Breast epithelium (tissue), 4 donors: ENCODE results near the gene BICC1. TPM values are rescaled to one million over a fixed set of nuclear protein-coding genes. Genes with fewer than 3 reads are reported as not detected.

Source experiments
- DNase-seq, 2 donors: peaks; one replicate each; pipeline ENCODE4 v3.0.0-alpha.2; 2019; ENCODE audit warnings: low spot score in 2 of 2
- H3K27ac ChIP-seq, 2 donors: fragments of 200-600 bp; sonication (generic) in 1 of 2; one replicate each; pipeline ENCODE4 v1.5.1; 2016 to 2019; ENCODE audit warnings: mild to moderate bottlenecking in 1 of 2
- H3K27me3 ChIP-seq, 2 donors: fragments of 200-600 bp; sonication (generic) in 1 of 2; one replicate each; pipeline versions ENCODE4 v1.5.1 to v1.6.0; 2017 to 2019; ENCODE audit warnings: control low read depth in 1 of 2, mild to moderate bottlenecking in 1 of 2
- H3K36me3 ChIP-seq: fragments of 200-600 bp; one replicate; pipeline ENCODE4 v1.5.1; 2019
- H3K4me1 ChIP-seq, 2 donors: fragments of 200-600 bp; sonication (generic); one replicate each; pipeline ENCODE4 v1.5.1; 2016 to 2019; ENCODE audit warnings: control low read depth in 1 of 2
- H3K4me3 ChIP-seq, 3 donors: fragments of 200-600 bp; sonication (generic); 1 replicate in 2 of 3; 2 replicates in 1 of 3; pipeline ENCODE4 v1.5.1; 2016 to 2019; ENCODE audit warnings: mild to moderate bottlenecking in 3 of 3, moderate library complexity in 2 of 3
- H3K9me3 ChIP-seq, 2 donors: fragments of 200-600 bp; sonication (generic) in 1 of 2; one replicate each; pipeline ENCODE4 v1.5.1; 2016 to 2019; ENCODE audit warnings: control low read depth in 1 of 2
- POLR2A ChIP-seq: fragments of 450-650 bp; IDR thresholded peaks from one replicate; pipeline ENCODE4 v1.6.1; 2016; ENCODE audit warnings: antibody characterized with exemption, mild to moderate bottlenecking, moderate library complexity
- POLR2AphosphoS5 ChIP-seq, 3 donors: sonication (generic); formaldehyde crosslinking; IDR thresholded peaks; one replicate each; pipeline ENCODE4 v1.6.1; 2017; ENCODE audit warnings: antibody characterized with exemption in 3 of 3
- intact Hi-C: fragments of 100-400 bp; cut with DNase I; formaldehyde crosslinking; loops from one replicate; pipeline ENCODE4 v1.15.1; 2023; ENCODE audit warnings: low total_unique reads
- total RNA-seq, 3 donors: library from RNA; depleted of rRNA; stranded (reverse); fragments of >200 nt; gene quantifications; one replicate each; pipeline ENCODE4 v1.1.0, GENCODE V29; 2016
- TF ChIP-seq, protein P1 (sequence below), 3 donors: fragments of 450-650 bp; IDR thresholded peaks; one replicate each; pipeline ENCODE4 v1.5.1; 2016 to 2017; ENCODE audit warnings: antibody characterized with exemption in 3 of 3, mild to moderate bottlenecking in 3 of 3, moderate library complexity in 3 of 3

Gene BICC1
- total RNA-seq, 3 donors from 2014 or later: 24.3 to 35.5 (median 26.2) TPM

DNA sequence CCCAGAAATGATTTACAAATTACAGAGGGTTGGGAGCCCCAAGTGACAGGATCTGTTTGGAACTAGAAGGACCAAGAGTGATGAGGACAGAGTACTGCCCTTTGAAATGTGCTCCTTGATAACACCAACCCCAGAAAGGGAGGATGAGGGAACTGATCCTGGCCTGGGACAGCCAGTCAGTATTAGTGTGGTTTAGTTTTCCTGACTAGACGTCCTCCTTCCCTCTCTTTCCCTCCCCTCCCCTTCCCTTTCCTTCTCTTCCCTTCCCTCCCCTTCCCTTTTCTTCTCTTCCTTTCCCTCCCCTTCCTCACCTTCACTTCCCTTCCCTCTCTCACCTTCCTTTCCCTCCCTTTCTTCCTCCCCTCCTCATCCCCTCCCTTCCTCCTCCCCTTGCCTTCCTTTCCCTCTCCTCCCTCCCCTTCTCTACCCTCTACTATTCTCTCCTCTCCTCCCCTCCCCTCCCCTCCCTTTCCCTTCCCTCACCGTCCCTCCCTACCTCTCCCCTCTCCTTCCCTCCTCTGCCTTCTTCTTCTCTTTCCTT, 31.0 kb upstream of the BICC1 start:
- no peak for DNase-seq
- intact Hi-C loops: no loop called here
- Histone ChIP-seq H3K27ac (no peak overlapping the region), H3K27me3 (no peaks in the 10 kb centered on the region), H3K4me3 (no peak overlapping the region), H3K9me3 (no peaks in the 10 kb centered on the region), H3K36me3 (no peaks in the 10 kb centered on the region), H3K4me1 (no peaks in the 10 kb centered on the region)
- TF ChIP-seq POLR2AphosphoS5 (IDR thresholded peaks at IDR 0.05) (no peak), POLR2A (no peak)
- TF ChIP-seq, protein P1, sequence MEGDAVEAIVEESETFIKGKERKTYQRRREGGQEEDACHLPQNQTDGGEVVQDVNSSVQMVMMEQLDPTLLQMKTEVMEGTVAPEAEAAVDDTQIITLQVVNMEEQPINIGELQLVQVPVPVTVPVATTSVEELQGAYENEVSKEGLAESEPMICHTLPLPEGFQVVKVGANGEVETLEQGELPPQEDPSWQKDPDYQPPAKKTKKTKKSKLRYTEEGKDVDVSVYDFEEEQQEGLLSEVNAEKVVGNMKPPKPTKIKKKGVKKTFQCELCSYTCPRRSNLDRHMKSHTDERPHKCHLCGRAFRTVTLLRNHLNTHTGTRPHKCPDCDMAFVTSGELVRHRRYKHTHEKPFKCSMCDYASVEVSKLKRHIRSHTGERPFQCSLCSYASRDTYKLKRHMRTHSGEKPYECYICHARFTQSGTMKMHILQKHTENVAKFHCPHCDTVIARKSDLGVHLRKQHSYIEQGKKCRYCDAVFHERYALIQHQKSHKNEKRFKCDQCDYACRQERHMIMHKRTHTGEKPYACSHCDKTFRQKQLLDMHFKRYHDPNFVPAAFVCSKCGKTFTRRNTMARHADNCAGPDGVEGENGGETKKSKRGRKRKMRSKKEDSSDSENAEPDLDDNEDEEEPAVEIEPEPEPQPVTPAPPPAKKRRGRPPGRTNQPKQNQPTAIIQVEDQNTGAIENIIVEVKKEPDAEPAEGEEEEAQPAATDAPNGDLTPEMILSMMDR (IDR thresholded peaks at IDR 0.05): no peak

DNA sequence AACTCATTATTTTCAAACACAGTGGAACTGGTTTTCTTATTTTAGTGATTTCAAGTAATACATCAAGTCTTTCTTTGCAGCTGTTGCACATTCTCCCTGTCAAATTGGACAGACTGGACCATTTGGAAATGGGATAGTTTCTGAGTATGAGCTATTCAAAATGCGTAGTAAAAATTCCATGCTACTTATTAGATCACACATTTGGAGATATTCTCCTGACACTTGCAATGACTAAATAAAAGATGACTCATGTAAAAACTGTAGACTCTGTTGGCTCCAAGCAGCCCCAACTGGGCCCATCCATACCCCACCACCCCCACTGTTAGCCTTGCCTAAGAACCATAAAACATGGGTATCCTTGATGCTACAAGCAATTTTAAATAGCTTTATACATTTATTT, 25.9 kb upstream of the BICC1 start:
- no peak overlapping the region for H3K27ac ChIP-seq
- intact Hi-C loops: no loop called here
- DNase-seq: no peak
- H3K4me1 ChIP-seq: no peaks in the 10 kb centered on the region
- no peaks in the 10 kb centered on the region for H3K9me3 ChIP-seq
- TF ChIP-seq, protein P1 (IDR thresholded peaks at IDR 0.05): no peak
- TF ChIP-seq POLR2AphosphoS5 (IDR thresholded peaks at IDR 0.05): no peak
- no peak for TF ChIP-seq POLR2A
- H3K4me3 ChIP-seq: no peak overlapping the region
- no peaks in the 10 kb centered on the region for H3K27me3 ChIP-seq
- H3K36me3 ChIP-seq: no peaks in the 10 kb centered on the region

DNA sequence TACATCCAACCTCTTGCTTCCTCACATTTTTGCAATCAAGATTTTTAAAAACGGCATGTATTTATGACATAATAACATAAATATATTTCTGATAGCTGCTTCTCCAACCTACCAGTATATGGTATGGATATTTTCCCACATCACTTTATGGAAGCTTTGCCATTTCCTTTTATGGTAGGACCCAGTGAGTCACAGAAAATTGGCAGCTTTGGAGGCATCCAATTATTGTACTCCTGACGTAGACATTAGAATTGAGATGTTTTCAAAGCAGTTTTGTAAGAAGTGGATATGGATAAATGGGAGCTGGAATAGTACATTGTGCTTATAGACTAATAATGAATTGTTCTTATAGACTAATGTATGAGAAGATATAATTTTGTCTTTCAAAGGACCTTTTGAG, 23.8 kb upstream of the BICC1 start:
- Histone ChIP-seq H3K4me3 (no peak overlapping the region), H3K4me1 (no peaks in the 10 kb centered on the region), H3K27me3 (no peaks in the 10 kb centered on the region), H3K27ac (no peak overlapping the region), H3K9me3 (no peaks in the 10 kb centered on the region), H3K36me3 (no peaks in the 10 kb centered on the region)
- no peak for DNase-seq
- TF ChIP-seq POLR2A (no peak), POLR2AphosphoS5 (IDR thresholded peaks at IDR 0.05) (no peak)
- TF ChIP-seq, protein P1 (IDR thresholded peaks at IDR 0.05): no peak
- intact Hi-C loops: no loop called here

DNA sequence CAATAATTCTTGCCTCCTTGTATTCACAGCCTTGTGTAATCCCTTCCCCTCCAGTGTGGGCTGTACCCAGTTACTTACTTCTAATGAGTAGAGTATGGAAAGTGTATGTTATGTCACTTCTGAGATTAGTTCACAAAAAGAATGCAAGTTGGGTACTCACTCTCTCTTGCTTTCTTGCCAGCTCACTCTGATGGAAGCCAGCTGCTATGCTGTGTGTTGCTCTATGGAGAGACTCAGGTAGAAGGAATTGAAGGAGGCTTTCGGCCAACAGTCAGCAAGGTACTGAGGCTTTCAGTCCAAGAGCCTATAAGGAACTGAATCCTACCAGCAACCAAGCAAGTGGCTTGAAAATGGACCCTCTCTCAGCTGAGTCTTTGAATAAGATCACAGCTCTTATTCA, 9.7 kb upstream of the BICC1 start:
- H3K9me3 ChIP-seq: no peaks in the 10 kb centered on the region
- no peaks in the 10 kb centered on the region for H3K4me1 ChIP-seq
- no peak for DNase-seq
- intact Hi-C loops: no loop called here
- H3K27ac ChIP-seq: no peak overlapping the region
- H3K4me3 ChIP-seq: no peak overlapping the region
- H3K27me3 ChIP-seq: no peaks in the 10 kb centered on the region
- TF ChIP-seq POLR2AphosphoS5 (IDR thresholded peaks at IDR 0.05) (no peak), POLR2A (no peak)
- TF ChIP-seq, protein P1 (IDR thresholded peaks at IDR 0.05): no peak
- no peaks in the 10 kb centered on the region for H3K36me3 ChIP-seq

DNA sequence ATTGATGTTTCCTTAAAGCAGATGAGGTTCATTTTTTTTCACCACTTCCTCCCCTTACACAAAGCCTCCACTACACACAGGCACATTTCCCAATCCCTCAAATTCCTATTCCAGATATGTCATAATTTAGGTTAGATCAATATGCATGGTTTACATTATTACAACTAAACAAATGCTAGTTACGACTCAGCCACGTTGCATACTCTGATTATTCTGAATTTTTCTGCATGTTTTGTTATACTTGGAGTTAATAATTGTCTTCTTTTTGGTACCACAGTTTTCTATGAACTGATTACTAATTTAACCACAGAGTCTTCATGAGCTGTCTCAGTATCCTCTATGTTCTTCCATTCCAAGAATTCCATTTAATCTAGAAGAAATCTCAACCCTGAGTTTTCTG, 4.4 kb upstream of the BICC1 start:
- TF ChIP-seq, protein P1 (IDR thresholded peaks at IDR 0.05): no peak
- no peak for TF ChIP-seq POLR2AphosphoS5 (IDR thresholded peaks at IDR 0.05)
- no peak for TF ChIP-seq POLR2A
- no peak for DNase-seq
- Histone ChIP-seq H3K9me3 (no peaks in the 10 kb centered on the region), H3K27me3 (no peaks in the 10 kb centered on the region), H3K36me3 (no peaks in the 10 kb centered on the region), H3K4me1 (no peaks in the 10 kb centered on the region), H3K27ac (no peak overlapping the region), H3K4me3 (no peak overlapping the region)
- intact Hi-C loops: no loop called here
